Lower leg skin (tissue), 4 donors: ENCODE results near the gene POLR3A. TPM values are rescaled to one million over a fixed set of nuclear protein-coding genes. Genes with fewer than 3 reads are reported as not detected.

ENCODE experiments used
- DNase-seq, 2 donors: peaks; one replicate each; pipeline ENCODE4 v3.0.0-alpha.2; 2019; ENCODE audit warnings: low spot score in 2 of 2
- H3K4me3 ChIP-seq: fragments of 200-600 bp; sonication (generic); 2 replicates; pipeline ENCODE4 v1.5.1; 2017; ENCODE audit warnings: mild to moderate bottlenecking, low read depth; ENCODE audit not compliant: poor library complexity, severe bottlenecking
- CTCF ChIP-seq, 3 donors: fragments of 450-650 bp; IDR thresholded peaks; one replicate each; pipeline ENCODE4 v1.5.1; 2016; ENCODE audit warnings: antibody characterized with exemption in 3 of 3, mild to moderate bottlenecking in 3 of 3, moderate library complexity in 2 of 3
- POLR2A ChIP-seq, 2 donors: fragments of 450-650 bp; IDR thresholded peaks; one replicate each; pipeline ENCODE4 v1.6.1; 2016 to 2017; ENCODE audit warnings: antibody characterized with exemption in 2 of 2, mild to moderate bottlenecking in 1 of 2, moderate library complexity in 1 of 2
- WGBS, 2 donors: methylation state at CpG; one replicate each; pipeline ENCODE4 v1.1.5; 2018; 5-methylcytosine and 5-hydroxymethylcytosine counted together
- intact Hi-C: fragments of 100-400 bp; cut with DNase I; formaldehyde crosslinking; loops from one replicate; pipeline ENCODE4 v1.15.0; 2023; ENCODE audit warnings: low total_unique reads
- total RNA-seq, 4 donors: library from RNA; depleted of rRNA; stranded (reverse); fragments of >200 nt; gene quantifications; one replicate each; pipeline ENCODE4 v1.1.0, GENCODE V29; 2016

The POLR3A gene
- total RNA-seq, 4 donors from 2014 or later, result 8.7 to 11.1 (median 10.9) TPM

DNA sequence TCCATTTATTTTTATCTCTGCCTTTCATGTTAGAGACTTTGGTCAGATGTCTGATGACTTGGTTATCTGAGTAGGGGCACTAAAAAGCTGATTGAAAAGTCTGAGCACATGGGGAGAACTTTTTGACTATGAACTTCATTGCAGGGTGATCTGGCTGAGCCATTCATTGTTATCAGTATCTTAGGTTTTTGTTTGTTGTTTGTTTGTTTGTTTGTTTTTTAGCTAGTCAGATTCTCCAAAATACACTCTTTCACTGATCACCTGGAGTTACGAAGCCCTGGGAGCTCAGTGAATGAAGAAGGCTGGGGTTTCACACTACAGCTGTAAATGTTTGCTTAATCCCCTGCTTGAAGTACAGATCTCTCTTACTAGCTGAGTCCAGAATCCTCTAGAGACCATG, 74.2 kb downstream of the POLR3A start:
- intact Hi-C loops, result no loop called here
- no peak overlapping the region for H3K4me3 ChIP-seq
- 86 to 92% methylated on average over 1 of the region's 1 CpG for WGBS, 2 donors
- TF ChIP-seq CTCF (IDR thresholded peaks at IDR 0.05), result no peak
- TF ChIP-seq POLR2A (IDR thresholded peaks at IDR 0.05), result no peak
- no peak for DNase-seq

GRCh38 chr10:77949167-77949566, 80.1 kb downstream of the POLR3A start:
- no peak overlapping the region for H3K4me3 ChIP-seq
- TF ChIP-seq POLR2A (IDR thresholded peaks at IDR 0.05) (no peak), CTCF (IDR thresholded peaks at IDR 0.05) (no peak)
- intact Hi-C loops, result no loop called here
- DNase-seq, result no peak
- WGBS, 2 donors, result 30 to 45% methylated on average over 7 of the region's 7 CpGs

- H3K4me3 ChIP-seq, result no peak overlapping the region
- 36 to 65% methylated on average over 2 of the region's 2 CpGs for WGBS, 2 donors
- intact Hi-C loops, result no loop called here
- TF ChIP-seq CTCF (IDR thresholded peaks at IDR 0.05) (no peak), POLR2A (IDR thresholded peaks at IDR 0.05) (no peak)
- DNase-seq, result no peak
These were observed 83.2 kb downstream of the POLR3A start for GRCh38 chr10:77946084-77946483.

DNA sequence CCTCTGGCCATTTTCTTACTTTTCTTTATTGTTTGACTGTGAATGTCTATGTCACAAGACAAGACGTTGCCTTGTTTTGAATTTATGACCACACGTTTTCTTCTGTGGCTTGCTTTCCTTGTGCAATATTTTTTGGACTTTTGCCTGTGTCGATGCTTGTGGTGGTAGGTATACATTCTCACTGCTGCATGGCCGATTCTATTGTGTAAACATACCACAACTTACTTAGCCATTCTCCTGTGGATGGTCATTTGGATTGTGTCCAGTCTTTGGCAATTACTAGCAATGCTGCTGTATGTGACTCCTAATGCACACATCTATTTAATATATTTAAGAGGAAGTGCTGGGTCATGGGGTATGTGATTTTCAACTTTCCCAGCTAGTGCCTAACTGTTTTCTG, 84.8 kb downstream of the POLR3A start:
- WGBS, 2 donors, result 58 to 59% methylated on average over 4 of the region's 4 CpGs
- intact Hi-C loops, result no loop called here
- DNase-seq, result no peak
- H3K4me3 ChIP-seq, result no peak overlapping the region
- TF ChIP-seq POLR2A (IDR thresholded peaks at IDR 0.05) (no peak), CTCF (IDR thresholded peaks at IDR 0.05) (no peak)

- DNase-seq, result no peak
- WGBS, 2 donors, result 34 to 37% methylated on average over 8 of the region's 8 CpGs
- intact Hi-C loops, result no loop called here
- no peak overlapping the region for H3K4me3 ChIP-seq
- no peak for TF ChIP-seq CTCF (IDR thresholded peaks at IDR 0.05)
- no peak for TF ChIP-seq POLR2A (IDR thresholded peaks at IDR 0.05)
These were observed 86.0 kb downstream of the POLR3A start for GRCh38 chr10:77943121-77943901.

DNA sequence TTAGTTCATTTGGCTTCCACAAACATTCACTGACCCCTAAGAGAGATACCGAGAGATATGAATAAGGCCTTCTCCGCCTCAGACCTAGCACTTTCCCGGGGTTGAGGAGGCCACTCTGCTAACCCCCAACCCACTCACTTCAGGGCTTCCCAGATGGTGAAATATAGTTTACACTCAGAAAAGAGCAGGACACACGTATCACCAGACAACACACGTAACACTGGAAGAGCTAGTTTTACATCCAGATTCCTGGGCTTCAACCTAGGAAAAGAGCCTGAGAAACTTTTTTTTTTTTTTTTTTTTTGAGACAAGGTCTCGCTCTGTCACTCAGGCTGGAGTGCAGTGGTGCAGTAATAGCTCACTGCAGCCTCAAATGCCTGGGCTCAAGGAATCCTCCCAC, 87.5 kb downstream of the POLR3A start:
- intact Hi-C loops, result no loop called here
- no peak overlapping the region for H3K4me3 ChIP-seq
- TF ChIP-seq POLR2A (IDR thresholded peaks at IDR 0.05) (no peak), CTCF (IDR thresholded peaks at IDR 0.05) (no peak)
- 91 to 94% methylated on average over 6 of the region's 6 CpGs for WGBS, 2 donors
- DNase-seq, result no peak
